IPS-NIHi7 (cell line): ENCODE measurements around the gene SMARCD2.

Source experiments
- DNase-seq: peaks from one replicate; pipeline ENCODE4 v3.0.0; 2012; ENCODE audit warnings: mixed read lengths; ENCODE audit errors: extremely low spot score

SMARCD2 gene

DNA sequence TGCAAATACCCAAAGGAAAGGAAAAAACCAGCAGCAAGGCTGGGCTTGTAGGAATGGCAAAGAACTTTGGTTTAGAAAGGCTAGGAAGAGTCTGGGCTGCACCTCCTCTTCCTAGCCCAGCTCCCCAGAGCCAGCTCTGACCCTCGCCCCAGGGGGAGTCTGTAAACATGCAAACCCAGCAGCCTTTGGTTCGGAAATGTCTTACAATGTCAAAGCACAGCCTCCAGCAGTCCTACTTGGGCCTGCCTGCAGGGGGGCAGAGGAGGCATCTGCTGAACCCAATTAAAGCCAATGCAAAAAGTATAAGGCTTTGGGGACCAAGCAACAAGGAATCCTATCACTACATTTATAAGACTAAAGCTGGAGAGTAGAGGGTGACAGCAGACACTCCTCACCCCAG lies 10.0 kb downstream of the SMARCD2 start:
- DNase-seq: no peak

- DNase-seq: no peak
These were observed 10.5 kb downstream of the SMARCD2 start for GRCh38 chr17:63832014-63832413.

- DNase-seq: no peak
These were observed 11.0 kb downstream of the SMARCD2 start for GRCh38 chr17:63831505-63831904.

GRCh38 chr17:63830904-63831491 lies 11.5 kb downstream of the SMARCD2 start:
- no peak for DNase-seq

DNA sequence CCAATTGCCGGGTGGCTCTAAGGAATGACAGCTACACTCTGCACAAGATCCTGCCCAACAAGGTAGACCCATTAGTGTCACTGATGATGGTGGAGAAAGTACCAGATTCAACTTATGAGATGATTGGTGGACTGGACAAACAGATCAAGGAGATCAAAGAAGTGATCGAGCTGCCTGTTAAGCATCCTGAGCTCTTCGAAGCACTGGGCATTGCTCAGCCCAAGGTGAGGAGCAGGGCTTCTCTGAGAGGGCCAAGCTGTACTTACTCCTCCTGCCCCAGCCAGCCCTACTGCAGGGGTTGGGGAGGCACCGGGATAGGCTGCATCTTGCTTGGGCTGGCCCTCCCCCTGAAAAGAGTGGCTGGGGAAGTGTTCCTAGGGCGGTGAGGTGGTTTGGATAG lies 12.2 kb downstream of the SMARCD2 start:
- DNase-seq: no peak

DNA sequence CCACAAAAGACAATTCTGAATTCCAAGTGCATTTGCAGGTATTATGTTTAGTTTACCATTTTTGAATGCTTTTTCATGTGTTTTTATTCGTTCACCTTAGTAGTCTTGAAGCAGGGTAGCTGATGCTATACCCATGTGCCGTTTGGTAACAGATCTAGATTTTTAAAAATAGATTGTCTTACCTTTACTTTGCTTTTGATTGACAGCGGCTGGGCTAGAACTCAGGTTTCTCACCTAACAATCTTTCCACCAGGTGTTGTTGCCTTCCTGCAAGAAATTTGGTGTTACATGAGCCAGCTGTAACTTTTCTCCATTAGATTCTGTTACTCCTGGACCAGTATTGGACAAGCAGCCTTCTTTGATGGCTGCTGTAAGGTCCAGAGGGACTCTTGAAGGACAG lies 13.5 kb downstream of the SMARCD2 start:
- DNase-seq: no peak

GRCh38 chr17:63827801-63828221 lies 14.7 kb downstream of the SMARCD2 start:
- DNase-seq: no peak

DNA sequence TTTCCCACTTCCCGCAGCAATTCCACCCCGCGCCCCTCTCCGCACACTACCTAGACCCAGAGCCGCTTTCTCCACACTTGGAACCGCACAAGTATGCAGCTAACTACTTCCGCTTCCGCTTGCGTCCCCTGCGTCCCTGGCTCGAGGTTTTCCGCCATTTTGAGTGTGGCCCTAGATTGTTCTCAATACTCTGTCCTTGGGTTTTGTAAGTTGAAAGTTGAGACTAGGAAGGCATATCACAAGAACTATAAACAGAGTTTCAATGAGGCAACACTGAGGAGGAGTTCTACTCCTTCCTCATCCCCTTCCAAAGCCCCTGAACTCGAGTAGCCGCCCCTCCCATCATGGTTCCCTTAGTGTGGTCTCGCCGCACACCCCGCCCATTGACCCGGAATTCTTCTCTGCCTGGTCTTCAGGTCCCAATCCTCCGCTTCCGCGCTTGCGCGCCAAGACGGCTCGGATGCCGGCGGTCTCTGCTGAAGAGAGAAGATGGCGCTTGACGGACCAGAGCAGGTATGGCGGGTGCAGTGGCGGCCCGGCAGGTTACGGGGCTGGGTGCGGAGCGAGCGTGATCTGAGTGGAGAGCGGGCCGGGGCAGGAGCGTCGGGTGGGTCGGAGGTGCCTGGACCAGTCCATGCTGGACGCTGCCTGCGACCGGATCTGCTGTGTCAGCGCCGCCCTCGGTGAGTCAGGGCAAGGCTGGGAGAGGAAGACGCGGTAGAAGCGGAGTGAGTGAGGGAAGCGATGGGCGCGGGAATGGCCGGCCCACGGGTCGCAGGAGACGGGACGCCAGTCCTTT lies 15.3 kb downstream of the SMARCD2 start, which contains the start of the genes FTSJ3 and PSMC5:
Gene FTSJ3, minus strand, starts transcription at position 662 of the 799 bp plus-strand sequence. CDS start 761 bp downstream, outside the sequence.
Gene PSMC5, plus strand, starts transcription at position 430 of the 799 bp plus-strand sequence. Its CDS starts 60 bp downstream, at position 490.
- DNase-seq: peak; percentile 91

- DNase-seq: no peak
These were observed 15.9 kb downstream of the SMARCD2 start for GRCh38 chr17:63826468-63827001.

DNA sequence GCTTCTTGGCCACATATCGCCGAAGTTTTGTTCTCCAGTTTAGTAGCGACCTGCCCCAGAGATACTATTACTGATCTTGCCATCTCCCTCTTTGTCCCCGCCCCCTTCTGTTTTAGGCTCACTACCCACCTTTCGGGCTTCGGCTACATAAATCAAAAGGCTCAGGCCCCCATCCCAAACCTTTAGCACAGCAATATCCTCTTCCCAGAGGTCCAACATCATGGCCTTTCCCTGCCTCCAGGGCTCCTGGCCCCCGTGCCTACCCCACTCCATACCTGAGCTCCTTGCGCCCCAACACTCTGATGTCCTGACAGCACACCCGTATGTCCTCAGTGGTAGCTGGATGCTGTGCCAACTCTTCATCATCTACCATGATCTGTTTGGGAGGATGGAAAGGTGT lies 18.1 kb downstream of the SMARCD2 start:
- DNase-seq: no peak

DNA sequence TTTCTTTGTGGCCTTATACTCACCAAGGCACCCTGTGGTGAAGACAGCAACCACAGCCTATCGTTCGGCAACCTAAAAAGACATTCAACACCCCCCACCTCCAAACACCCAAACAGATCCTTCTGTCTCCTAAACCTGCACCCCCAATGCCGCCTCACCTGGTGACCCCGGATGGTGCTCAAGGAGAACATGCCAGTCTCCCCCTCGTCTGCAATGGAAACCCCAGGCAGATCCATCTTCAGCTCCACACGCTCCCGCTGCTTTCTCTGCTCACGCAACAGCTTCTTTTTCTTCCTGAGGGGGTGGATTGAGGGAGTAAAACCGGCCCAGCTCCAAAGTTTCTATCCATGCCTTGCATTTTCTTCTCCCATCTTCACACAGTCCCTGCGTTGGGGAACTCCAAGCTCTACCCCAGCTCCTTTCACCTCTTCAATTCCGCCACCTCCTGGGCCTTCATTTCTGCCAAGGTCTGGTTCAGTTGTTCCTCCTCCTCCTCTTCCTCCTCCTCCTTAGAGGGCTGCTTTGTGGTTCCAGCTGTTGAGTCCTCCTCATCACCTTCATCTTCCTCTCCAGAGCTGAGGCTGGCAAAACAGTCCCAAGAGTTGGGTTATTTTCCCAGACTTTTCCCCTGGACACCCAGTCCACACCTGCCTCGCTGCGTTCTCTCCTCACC lies 18.7 kb downstream of the SMARCD2 start:
- no peak for DNase-seq

DNA sequence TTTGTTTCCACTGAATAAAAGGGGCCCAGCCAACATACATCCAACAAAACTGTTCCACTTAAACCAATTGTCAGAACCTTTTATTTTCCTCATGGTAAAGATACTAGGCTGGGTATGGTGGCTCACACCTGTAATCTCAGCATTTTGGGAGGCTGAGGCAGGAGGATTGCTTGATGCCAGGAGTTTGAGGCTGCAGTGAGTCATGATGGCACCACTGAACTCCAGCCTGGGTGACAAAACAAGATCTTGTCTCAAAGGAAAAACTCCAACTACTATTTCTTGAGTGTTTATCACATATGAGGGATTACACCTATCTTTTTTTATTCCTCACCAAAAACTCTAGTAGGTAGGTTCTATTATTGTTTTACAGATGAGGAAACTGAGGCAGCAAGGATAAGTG lies 19.9 kb downstream of the SMARCD2 start:
- DNase-seq: no peak

GRCh38 chr17:63821804-63822203 lies 20.7 kb downstream of the SMARCD2 start:
- no peak for DNase-seq

DNA sequence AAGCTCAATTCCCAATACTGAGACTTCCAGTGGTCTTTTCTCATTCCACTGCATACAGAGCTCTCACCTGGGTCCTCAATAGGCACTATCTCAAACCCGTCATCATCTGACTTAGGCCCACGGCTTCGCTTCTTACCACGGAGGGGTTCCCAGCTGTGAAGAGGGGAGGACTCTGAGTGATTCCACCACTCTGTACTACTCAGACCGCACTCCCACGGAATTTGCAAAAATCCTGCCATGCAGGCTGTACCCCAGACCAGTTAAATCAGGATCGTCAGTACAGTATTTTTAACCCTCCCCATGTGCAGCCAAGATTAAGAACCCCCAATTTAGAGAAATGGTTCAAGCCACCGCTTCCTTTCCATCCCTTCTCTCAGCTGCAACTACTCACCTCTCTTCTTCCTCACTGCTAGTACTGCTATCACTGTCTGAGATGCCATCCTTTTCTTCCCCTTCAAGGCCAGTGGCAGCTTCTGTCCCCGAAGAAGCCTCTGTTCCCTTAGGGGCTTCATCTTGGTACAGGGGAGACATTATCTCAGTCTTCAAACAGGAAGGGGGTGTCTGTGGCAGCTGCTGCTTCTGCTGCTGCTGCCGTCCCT lies 21.4 kb downstream of the SMARCD2 start:
- no peak for DNase-seq

GRCh38 chr17:63819585-63820537 lies 22.6 kb downstream of the SMARCD2 start:
- DNase-seq: no peak

GRCh38 chr17:63819131-63819530 lies 23.4 kb downstream of the SMARCD2 start:
- no peak for DNase-seq

DNA sequence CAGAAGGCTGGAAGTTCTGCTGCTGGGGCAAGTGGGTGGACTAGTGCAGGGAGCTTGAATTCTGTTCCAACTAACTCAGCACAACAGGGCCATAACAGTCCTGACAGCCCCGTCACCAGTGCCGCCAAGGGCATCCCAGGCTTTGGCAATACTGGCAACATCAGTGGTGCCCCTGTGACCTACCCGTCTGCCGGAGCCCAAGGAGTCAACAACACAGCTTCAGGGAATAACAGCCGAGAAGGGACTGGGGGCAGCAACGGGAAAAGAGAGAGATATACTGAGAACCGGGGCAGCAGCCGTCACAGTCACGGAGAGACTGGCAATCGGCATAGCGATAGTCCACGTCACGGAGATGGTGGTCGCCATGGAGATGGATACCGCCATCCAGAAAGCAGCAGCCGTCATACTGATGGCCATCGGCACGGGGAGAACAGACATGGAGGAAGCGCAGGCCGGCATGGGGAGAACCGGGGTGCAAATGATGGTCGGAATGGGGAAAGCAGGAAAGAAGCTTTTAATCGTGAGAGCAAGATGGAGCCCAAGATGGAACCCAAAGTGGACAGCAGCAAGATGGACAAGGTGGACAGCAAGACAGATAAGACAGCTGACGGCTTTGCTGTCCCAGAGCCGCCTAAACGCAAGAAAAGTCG lies 24.6 kb downstream of the SMARCD2 start:
- no peak for DNase-seq

GRCh38 chr17:63816669-63817068 lies 25.8 kb downstream of the SMARCD2 start:
- DNase-seq: no peak

DNA sequence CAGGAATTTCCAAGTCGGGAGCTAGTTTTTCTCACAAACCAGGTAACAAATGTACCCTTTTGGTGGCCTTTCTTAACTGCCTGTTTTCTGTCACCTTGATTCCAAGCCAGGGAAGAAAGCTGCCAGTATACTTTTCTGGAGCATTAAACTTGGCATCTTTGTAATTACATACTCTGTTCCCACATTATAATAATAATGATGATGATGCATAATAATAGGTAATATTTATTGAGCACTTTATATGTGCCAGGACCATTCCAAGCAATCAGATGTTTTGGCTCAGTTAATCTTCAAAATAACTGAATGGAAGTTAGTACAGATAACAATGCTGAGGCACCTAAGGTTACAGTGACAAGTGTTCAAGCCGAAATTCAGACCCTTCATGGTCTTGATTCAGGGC lies 26.4 kb downstream of the SMARCD2 start:
- no peak for DNase-seq

DNA sequence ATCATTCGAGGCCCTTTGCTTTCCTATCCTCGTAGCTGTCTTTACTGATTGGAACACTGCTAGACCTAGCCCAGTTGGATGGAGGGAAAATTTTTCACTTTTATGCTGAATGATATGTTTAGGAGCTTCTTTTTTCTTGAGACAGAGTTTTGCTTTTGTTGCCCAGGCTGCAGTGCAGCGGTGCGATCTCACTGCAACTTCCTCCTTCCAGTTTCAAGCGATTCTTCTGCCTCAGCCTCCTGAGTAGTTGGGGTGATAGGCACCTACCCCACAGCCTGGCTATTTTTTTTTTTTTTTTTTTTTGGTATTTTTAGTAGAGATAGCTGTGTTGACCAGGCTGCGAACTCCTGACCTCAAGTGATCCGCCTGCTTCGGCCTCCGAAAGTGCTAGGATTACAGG lies 32.5 kb downstream of the SMARCD2 start:
- no peak for DNase-seq
